Nephron progenitor cell (in vitro differentiated cells): ENCODE data around the gene GNA14.

Source experiments
- DNase-seq: peaks from one replicate; pipeline ENCODE4 v3.0.0; 2021
- H3K27ac Mint-ChIP-seq: 2 replicates; pipeline ENCODE4 v1.8.0; 2021; ENCODE audit warnings: mild to moderate bottlenecking, moderate library complexity, mixed read lengths
- H3K27me3 Mint-ChIP-seq: 2 replicates; pipeline ENCODE4 v1.8.0; 2021; ENCODE audit warnings: mild to moderate bottlenecking, low read depth, mixed read lengths; ENCODE audit not compliant: poor library complexity
- H3K36me3 Mint-ChIP-seq: 2 replicates; pipeline ENCODE4 v1.8.0; 2021; ENCODE audit warnings: low read depth, mixed read lengths
- H3K4me1 Mint-ChIP-seq: 2 replicates; pipeline ENCODE4 v1.8.0; 2021; ENCODE audit warnings: mixed read lengths
- H3K4me3 Mint-ChIP-seq: 2 replicates; pipeline ENCODE4 v1.8.0; 2021; ENCODE audit warnings: mild to moderate bottlenecking, moderate library complexity, mixed read lengths
- H3K9me3 Mint-ChIP-seq: 2 replicates; pipeline ENCODE4 v1.8.0; 2021; ENCODE audit warnings: mild to moderate bottlenecking, moderate library complexity, mixed read lengths
- TF ChIP-seq, protein P1 (sequence below): fragments of 200-600 bp; sonication (generic); IDR thresholded peaks from 2 replicates; pipeline ENCODE4 v1.5.0; 2021; ENCODE audit warnings: antibody characterized with exemption

GNA14 gene

DNA sequence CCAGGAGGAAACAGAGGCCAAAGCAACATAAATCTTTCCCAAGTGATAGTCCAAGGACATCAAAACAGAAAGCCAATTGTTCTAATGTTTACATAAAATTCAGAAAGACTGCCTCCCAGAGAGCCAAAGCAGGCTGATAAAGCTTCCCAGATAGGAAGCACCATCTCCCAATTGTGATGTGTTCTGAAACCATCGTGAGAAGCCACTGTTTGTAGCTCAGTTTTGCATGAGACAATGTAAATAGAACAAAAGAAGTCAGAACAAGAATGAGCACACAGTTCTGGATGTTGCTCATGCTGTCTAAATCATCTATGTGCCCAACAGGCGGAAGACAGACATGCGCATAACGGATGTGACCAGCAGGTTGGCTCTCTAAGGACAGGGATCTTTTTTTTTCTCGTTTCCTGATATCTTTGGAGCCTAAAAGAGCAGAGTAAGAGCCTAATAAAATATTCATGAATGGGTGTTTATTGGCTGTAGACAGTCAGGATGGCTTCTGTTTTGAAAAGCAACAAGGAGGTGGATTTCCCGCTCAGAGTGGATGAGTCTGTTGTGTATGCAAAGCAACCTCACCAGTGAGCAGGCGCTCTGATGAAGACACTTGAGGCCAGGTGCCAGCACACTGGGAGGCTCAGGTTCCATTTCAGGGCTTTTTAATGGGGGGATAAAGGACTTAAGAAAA lies 113.6 kb downstream of the GNA14 start:
- TF ChIP-seq, protein P1, sequence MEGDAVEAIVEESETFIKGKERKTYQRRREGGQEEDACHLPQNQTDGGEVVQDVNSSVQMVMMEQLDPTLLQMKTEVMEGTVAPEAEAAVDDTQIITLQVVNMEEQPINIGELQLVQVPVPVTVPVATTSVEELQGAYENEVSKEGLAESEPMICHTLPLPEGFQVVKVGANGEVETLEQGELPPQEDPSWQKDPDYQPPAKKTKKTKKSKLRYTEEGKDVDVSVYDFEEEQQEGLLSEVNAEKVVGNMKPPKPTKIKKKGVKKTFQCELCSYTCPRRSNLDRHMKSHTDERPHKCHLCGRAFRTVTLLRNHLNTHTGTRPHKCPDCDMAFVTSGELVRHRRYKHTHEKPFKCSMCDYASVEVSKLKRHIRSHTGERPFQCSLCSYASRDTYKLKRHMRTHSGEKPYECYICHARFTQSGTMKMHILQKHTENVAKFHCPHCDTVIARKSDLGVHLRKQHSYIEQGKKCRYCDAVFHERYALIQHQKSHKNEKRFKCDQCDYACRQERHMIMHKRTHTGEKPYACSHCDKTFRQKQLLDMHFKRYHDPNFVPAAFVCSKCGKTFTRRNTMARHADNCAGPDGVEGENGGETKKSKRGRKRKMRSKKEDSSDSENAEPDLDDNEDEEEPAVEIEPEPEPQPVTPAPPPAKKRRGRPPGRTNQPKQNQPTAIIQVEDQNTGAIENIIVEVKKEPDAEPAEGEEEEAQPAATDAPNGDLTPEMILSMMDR: no peak
- no peak overlapping the region for H3K4me3 Mint-ChIP-seq
- no peak for DNase-seq
- peaks cover 2% of the 10 kb centered on the region for H3K27me3 Mint-ChIP-seq
- H3K4me1 Mint-ChIP-seq: peaks cover 30% of the 10 kb centered on the region
- peaks cover 35% of the 10 kb centered on the region for H3K9me3 Mint-ChIP-seq
- peak overlapping the region; percentile 29 for H3K27ac Mint-ChIP-seq
- H3K36me3 Mint-ChIP-seq: peaks cover 10% of the 10 kb centered on the region

DNA sequence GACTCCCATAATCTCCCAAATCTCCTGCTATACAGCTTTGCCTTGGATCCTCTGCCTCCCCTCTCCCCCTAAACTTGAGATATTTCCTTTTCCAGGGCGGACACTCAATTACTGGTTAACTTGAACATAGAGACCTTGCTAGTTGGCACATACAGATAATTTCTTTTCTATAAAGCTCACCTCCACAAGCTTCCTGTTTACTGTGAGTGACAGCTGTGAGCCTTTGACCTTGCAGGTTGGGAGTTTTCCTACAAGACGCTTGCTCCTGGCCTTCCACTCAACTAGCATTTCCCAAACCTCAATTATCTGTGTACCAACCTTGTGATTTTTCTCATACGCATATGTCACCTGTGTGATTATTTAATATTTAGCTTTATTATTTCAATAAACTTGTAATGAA lies 114.5 kb downstream of the GNA14 start:
- Mint-ChIP-seq H3K4me3 (no peak overlapping the region), H3K9me3 (peaks cover 31% of the 10 kb centered on the region), H3K4me1 (peaks cover 32% of the 10 kb centered on the region), H3K27me3 (peaks cover 2% of the 10 kb centered on the region), H3K36me3 (peaks cover 10% of the 10 kb centered on the region), H3K27ac (peak overlapping the region; percentile 43)
- TF ChIP-seq, protein P1: no peak
- no peak for DNase-seq

DNA sequence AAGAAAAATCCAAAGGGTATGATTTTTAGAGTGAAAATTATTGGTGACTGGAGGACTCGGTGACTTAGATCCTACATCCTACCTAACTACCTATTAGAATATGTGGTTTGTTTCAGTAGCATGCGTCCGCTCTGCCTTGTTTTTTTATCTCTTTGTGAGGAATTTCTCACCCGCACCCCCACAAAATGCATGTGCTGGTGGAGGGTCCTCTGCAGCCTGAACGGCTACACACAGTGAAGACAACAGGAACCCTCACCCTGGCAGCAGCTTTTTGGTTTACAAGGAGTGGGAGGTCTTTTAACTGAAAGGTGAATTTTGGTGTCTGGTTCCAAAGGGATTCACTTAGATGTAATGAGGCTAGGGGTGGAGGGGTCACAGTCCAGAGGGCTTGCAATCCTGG lies 115.5 kb downstream of the GNA14 start:
- peaks cover 2% of the 10 kb centered on the region for H3K27me3 Mint-ChIP-seq
- H3K27ac Mint-ChIP-seq: peak overlapping the region; percentile 40
- H3K9me3 Mint-ChIP-seq: peaks cover 27% of the 10 kb centered on the region
- TF ChIP-seq, protein P1: no peak
- peaks cover 10% of the 10 kb centered on the region for H3K36me3 Mint-ChIP-seq
- H3K4me3 Mint-ChIP-seq: no peak overlapping the region
- peaks cover 38% of the 10 kb centered on the region for H3K4me1 Mint-ChIP-seq
- no peak for DNase-seq

DNA sequence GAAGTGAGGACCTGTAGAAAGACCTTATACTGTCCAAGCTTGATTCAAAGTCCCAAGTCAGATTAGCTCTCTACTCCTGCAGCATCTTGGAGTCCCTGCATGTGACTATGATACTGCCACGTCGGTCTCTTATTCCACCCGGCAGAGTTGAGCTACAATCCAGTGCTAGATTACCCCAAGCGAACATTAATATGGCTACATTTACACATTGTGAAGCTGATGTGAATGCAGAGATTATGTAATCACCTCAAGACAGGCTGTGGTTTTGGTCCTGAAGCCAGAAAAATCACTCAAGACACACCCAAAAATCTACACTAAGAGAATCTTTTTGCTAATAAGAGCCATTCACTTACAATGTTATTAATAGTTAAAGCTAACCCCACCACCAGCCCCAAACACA lies 116.7 kb downstream of the GNA14 start:
- no peak for DNase-seq
- Mint-ChIP-seq H3K9me3 (peaks cover 27% of the 10 kb centered on the region), H3K27ac (no peak overlapping the region)

DNA sequence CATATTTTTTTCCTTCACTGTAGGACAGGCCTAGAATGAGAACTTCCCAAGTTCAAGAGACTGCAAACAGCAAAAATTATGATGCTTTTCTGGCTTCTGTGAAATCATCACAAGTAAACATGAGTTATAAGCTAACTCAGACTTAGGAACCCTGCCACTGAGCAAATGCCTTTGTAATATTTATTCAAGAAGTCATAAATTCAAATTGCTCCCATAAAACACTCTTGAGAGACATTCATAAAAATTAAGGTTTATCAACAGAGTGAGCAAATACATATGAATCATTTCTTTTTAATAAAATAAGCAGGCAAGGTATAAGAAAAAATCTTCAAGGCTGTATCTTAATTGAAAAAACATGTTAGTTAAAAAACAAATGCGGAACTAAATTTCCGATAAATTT lies 124.2 kb downstream of the GNA14 start:
- H3K4me1 Mint-ChIP-seq: peaks cover 12% of the 10 kb centered on the region
- H3K27me3 Mint-ChIP-seq: peaks cover 2% of the 10 kb centered on the region
- peaks cover 21% of the 10 kb centered on the region for H3K9me3 Mint-ChIP-seq
- no peak for DNase-seq
- TF ChIP-seq, protein P1: no peak
- peaks cover 4% of the 10 kb centered on the region for H3K36me3 Mint-ChIP-seq
- no peak overlapping the region for H3K4me3 Mint-ChIP-seq
- no peak overlapping the region for H3K27ac Mint-ChIP-seq

More for the DNA sequence above, 116.7 kb downstream of the GNA14 start:
- TF ChIP-seq, protein P1: no peak
- H3K27me3 Mint-ChIP-seq: peaks cover 2% of the 10 kb centered on the region
- no peak overlapping the region for H3K4me3 Mint-ChIP-seq
- peaks cover 10% of the 10 kb centered on the region for H3K36me3 Mint-ChIP-seq
- peaks cover 42% of the 10 kb centered on the region for H3K4me1 Mint-ChIP-seq

DNA sequence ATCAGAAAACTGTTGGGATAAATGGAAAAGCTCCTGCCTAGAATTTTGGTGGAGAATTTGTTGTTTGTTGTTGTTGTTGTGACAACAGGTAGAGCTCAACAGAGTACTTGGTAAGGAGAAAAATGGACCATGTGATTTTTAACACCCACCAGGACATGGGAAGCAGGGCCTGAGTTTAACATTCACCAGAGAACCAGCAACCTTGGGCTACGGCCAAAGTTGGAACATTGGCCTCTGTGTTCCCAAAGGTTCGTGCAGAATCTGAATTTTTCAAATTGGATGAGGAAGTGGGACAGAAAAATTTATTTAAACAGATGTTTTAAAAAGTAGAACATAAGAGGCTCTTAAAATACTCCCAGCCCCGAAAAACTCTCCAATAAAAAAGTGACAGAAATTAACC lies 127.0 kb downstream of the GNA14 start:
- no peak overlapping the region for H3K4me3 Mint-ChIP-seq
- peaks cover 1% of the 10 kb centered on the region for H3K36me3 Mint-ChIP-seq
- H3K4me1 Mint-ChIP-seq: no peaks in the 10 kb centered on the region
- peaks cover 2% of the 10 kb centered on the region for H3K27me3 Mint-ChIP-seq
- DNase-seq: no peak
- TF ChIP-seq, protein P1: no peak
- H3K9me3 Mint-ChIP-seq: peaks cover 13% of the 10 kb centered on the region
- no peak overlapping the region for H3K27ac Mint-ChIP-seq
